Measurements from ENCODE around the gene IFNLR1.
A peak's percentile ranks its signal among the peaks of the same experiment; 100 is the strongest.

Gene IFNLR1

DNA sequence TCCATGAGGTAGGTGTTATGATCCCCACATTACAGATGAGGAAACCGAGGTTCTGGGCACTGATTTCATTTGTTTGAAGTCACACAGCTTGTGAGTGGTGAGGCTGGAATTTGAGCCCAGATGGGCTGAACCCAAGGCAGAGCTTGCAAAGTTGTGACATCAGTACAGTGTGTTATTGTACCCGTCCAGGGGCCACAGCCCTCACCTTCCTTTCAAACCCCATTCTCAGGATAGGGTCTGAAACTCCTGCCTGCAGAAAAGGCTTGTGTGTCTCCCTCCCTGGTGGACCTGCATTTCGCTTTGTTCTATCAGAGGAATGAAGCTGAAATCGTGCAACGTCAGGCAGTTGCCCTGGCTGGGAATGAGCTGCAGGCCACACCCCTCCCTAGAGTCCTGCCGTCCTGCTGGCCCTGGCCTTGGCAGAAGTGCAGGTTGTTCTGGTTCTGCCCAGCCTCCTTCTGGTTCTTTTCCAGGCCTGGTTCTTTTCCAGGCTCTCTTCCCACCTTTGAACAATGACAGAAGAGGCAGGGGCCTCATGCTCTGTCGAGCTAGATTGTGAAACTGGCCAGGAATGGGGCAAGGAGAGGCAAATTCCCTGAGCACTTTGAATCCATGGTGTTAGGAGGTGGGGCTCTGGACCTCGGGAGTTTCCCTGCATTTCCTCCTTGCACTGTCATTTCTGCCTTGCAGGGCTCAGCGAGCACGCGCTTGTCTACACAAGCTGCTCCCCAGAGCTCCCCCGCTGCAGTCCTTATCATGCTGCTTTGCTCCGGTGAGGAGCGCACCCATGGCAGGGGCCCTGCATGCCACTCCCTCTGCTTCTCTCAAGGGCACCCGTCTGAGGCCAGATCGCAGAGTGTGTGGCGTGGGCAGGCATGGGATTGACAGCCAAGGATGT lies 67.0 kb downstream of the IFNLR1 start:
- DNase-seq, result no peak

GRCh38 chr1:24119489-24119858 lies 67.6 kb downstream of the IFNLR1 start:
- no peak for DNase-seq

DNA sequence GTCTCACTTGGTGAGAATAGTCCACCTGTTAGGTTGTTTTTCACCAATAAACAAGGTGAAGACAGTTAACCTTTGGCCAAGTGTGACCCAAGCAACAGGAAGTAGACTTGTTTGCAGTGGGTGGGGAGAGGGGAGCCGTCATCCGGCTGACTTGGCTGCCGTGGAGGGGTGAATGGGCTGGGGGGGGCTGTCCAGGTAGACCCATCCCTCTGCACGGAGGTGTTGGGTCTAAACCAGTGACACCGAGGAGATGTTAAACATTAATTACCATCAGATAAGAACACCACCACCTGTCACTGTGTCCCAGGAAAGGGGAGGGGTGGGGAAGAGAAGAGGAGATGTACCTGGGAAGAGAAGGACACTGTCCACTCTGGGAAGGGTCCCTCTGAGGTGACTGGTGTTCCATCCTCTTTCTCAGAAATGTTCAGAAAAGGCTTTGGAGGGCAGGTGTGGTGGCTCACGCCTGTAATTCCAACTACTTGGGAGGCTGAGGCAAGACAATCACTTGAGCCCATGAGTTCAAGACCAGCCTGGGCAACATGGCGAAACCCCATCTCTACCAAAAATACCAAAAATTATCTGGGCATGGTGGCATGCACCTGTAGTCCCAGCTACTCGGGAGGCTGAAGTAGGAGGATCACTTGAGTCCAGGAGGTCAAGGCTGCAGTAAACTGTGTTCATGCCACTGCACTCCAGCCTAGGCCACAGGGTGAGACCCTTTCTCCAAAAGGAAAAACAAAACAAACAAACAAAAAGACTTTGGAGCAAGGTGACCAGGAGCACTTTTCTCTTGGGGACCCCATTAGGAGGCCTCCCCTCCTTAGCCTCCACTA lies 68.5 kb downstream of the IFNLR1 start:
- DNase-seq, result no peak

GRCh38 chr1:24117722-24118409 lies 69.2 kb downstream of the IFNLR1 start:
- no peak for DNase-seq

DNA sequence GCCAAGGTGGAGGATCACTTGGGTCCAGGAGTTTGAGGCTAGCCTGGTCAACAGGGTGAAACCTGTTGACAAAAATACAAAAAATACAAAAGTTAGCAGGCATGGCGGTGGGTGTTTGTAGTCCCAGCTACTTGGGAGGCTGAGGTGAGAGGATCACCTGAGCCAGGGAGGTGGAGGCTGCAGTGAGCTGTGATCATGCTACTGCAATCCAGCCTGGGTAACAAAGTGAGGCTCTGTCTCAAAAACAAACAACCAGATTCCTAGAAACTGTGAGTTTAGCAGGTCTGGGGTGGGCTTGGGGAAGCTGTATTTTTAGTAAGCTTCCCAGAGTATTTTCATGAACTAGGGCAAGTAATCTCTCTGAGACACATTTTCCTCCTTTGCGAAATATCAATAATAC lies 70.0 kb downstream of the IFNLR1 start:
- DNase-seq, result no peak

DNA sequence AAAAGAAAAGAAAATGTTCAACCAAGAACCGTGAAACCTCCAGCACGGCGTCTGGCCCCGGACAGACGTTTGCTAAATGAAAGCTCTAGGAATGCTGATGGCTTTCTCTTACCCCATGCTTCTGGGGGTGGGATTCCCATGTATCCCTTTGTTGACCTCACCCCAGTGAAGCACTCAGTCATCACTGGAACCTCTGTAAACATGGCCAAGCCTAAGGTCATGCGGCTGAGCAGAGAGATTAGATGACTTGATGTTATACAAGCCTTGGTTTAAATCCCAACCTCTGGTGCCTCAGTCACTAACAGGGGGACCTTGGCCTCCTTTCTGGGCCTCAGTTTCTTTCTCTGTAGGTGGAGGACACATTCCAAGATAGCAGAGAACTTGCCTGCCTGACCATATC lies 72.3 kb downstream of the IFNLR1 start:
- DNase-seq, result no peak

DNA sequence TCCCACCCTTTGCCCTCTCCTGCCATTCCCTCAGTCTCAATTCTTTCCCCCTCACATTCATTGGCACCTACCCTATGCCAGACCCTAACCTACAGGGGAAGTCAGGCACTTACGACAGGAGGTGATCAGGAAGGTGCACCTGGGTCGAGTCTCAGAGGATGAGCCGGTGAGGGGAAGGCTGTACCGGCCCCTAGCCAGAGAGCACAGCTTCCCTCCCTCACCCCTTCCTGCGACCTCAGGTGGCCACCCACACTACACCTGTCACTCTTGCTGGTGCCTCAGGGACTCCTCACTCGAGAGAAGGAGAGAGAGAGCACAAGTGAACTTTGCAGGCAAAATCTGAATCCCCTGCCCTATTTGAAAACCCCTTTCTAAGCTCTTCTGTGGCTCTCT lies 73.5 kb downstream of the IFNLR1 start:
- no peak for DNase-seq

DNA sequence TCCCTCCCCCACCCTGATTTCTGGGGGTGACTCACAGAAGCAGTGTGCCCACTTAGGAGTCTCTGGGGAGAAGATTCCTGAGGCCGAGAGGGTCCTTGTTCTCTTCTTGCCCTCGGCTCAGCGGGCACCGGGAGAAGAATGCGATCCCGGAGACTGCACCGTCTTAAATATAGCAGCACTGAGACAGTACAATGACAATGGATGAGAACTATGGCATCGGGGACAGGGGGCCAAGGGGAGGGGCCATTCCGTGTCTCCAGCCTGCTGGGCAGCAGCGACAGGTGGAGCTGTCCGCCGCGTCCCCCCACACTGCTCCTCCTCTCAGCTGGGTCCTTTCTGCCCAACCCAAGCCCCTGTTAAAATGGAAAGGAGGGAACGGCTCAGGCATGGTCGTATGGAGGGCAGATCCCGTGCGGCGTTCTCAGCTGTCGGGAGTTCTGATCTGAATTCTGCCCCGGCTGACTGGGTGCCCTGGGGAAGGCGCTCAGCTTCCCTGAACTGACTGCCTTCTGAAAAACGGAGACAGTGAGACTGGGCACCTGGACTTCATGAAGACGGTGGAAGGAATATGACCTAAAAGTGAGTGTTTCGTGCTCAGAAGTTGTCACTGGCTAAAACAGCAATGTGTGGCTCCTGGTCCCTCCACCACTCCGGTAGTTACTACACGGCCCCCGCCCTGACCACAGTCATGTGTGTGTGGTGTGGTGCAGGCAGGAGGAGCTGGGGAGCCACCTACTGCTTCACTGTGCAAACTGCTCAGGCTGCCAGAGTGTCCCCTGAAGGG lies 74.9 kb downstream of the IFNLR1 start, which contains the start of gene MYOM3:
Gene MYOM3, minus strand, starts transcription at position 140 of the 784 bp plus-strand sequence. CDS start 3,499 bp downstream, outside the sequence.
- DNase-seq, result peak; percentile 37

- no peak for DNase-seq
Measured at GRCh38 chr1:24111262-24111995, 75.7 kb downstream of the IFNLR1 start.

GRCh38 chr1:24110642-24111261 lies 76.3 kb downstream of the IFNLR1 start:
- no peak for DNase-seq

DNA sequence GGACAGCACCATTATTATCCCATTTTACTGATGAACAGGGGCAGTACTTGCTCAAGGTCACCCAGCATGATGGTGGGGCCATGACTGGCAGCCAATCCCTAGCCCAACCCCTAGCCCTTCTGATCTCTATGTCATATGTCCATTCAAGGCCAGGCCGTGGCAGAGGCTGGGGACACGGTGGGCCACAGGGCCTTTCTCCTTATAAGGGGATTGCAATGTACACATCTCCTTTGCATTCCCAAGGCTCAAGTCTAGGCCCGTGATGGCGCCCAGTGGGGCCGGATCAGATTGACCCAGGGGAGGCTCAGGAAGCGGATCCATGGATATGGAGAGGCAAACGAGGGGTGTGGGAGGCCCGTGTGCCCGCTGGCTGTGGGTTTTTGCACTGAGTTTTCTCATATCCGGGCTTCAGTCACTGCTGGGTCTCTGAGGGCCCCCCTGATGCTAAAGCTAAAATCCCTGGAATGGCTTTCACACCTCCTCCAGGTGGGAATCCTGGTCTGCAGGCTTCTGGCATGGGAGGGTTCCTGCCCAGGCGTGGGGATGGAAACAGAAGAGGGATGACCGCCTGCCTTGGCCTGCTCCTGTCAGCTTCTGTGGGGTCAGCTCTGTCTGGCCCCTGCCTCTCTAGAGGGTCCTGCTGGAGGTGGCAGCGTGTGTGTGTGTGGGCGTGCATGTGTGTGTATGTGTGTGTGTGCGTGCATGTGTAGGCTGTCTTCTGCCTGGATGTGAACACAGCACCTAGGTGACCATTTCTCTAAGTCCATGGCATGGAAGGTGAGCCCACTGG lies 77.2 kb downstream of the IFNLR1 start:
- no peak for DNase-seq

- no peak for DNase-seq
Measured at GRCh38 chr1:24109166-24109483, 78.0 kb downstream of the IFNLR1 start.

- DNase-seq, result no peak
Measured at GRCh38 chr1:24108334-24109165, 78.5 kb downstream of the IFNLR1 start.

GRCh38 chr1:24107462-24108138 lies 79.5 kb downstream of the IFNLR1 start:
- DNase-seq, result no peak

- DNase-seq, result no peak
Measured at GRCh38 chr1:24105368-24106160, 81.5 kb downstream of the IFNLR1 start.

DNA sequence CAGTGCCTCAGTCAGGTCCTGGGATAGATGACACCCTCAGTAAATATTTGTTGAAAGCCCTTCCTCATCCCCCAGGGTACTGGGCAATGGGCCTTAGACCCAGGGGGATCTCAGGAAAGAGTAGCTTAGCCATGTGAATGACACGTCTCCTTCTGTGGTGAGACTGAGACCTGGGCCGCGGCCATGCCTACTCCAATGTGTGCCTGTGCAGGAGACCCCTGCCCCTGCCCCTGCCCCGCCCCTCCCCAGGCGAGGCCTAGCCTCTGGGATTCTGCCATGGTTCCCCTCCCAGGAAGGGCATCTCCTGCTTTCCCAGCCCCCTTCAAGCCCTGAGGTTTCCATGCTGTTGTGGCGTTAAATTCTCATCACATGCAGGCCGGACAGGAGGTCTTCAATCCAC lies 82.2 kb downstream of the IFNLR1 start:
- DNase-seq, result no peak

Measured in CD4-positive, alpha-beta T cell treated with Interleukin-17A for 4 hours (primary cell).